IMR-90 (cell line): ENCODE measurements around the gene RPS6KA3. TPM values are rescaled to one million over a fixed set of nuclear protein-coding genes. Genes with fewer than 3 reads are reported as not detected.

Experiments used
- ATAC-seq: fragments of 200-7000 bp; cut with Tn5 transposase; 2 replicates; pipeline ENCODE4 v1.9.1; 2020; ENCODE audit warnings: low read depth, mild to moderate bottlenecking, moderate library complexity
- BruUV-seq: library from RNA; stranded (reverse); fragments of 400-500 nt; replicated peaks from 2 replicates; lab custom pipeline; 2021; lab: Mats Ljungman, UMichigan
- CTCF ChIA-PET: fragments of 300-600 bp; formaldehyde crosslinking; extraction: SDS; loops from one replicate; lab custom pipeline; 2021; ENCODE audit warnings: antibody characterized with exemption; lab: Yijun Ruan, JAX
- POLR2A ChIA-PET: fragments of 300-600 bp; sonication (Branson Sonifier 250); formaldehyde crosslinking; loops from one replicate; lab custom pipeline; 2022; ENCODE audit warnings: antibody characterized with exemption; ENCODE audit not compliant: unreplicated experiment; lab: Charles Lee
- DNase-seq: peaks from one replicate; pipeline ENCODE4 v3.0.0; 2013
- H2AFZ ChIP-seq: replicated peaks from 2 replicates; pipeline ENCODE3; 2013; ENCODE audit warnings: low read length, mild to moderate bottlenecking; ENCODE audit not compliant: poor library complexity
- H2AK5ac ChIP-seq: 2 replicates; pipeline ENCODE4 v1.6.1; 2013; ENCODE audit warnings: low read depth, low read length, inconsistent platforms
- H2AK9ac ChIP-seq: replicated peaks from 2 replicates; pipeline ENCODE3; 2013; ENCODE audit warnings: mild to moderate bottlenecking, low read depth, low read length, moderate library complexity; ENCODE audit not compliant: poor library complexity
- H2BK120ac ChIP-seq: 2 replicates; pipeline ENCODE4 v1.6.1; 2013; ENCODE audit warnings: low read depth, low read length, inconsistent platforms
- H2BK15ac ChIP-seq: 3 replicates; pipeline ENCODE4 v1.6.1; 2013; ENCODE audit warnings: low read depth, low read length, inconsistent platforms
- H2BK20ac ChIP-seq: 2 replicates; pipeline ENCODE4 v1.6.1; 2013; ENCODE audit warnings: low read depth, mild to moderate bottlenecking, inconsistent platforms, low read length, moderate library complexity
- H2BK5ac ChIP-seq: 2 replicates; pipeline ENCODE4 v1.6.1; 2013; ENCODE audit warnings: mild to moderate bottlenecking, low read depth, low read length, inconsistent platforms; ENCODE audit not compliant: poor library complexity, severe bottlenecking
- H3K14ac ChIP-seq: replicated peaks from 2 replicates; pipeline ENCODE4 v1.6.1; 2013; ENCODE audit warnings: low read depth, low read length, inconsistent platforms
- H3K18ac ChIP-seq: 2 replicates; pipeline ENCODE4 v1.6.1; 2013; ENCODE audit warnings: low read depth, low read length, control low read depth
- H3K23ac ChIP-seq: 2 replicates; pipeline ENCODE4 v1.6.1; 2013; ENCODE audit warnings: low read depth, low read length, inconsistent platforms
- H3K27ac ChIP-seq: 2 replicates; pipeline ENCODE4 v1.5.1; 2013; ENCODE audit warnings: mild to moderate bottlenecking, control low read depth, low read length; ENCODE audit not compliant: insufficient read depth
- H3K27me3 ChIP-seq: 2 replicates; pipeline ENCODE4 v1.6.1; 2013; ENCODE audit warnings: low read length; ENCODE audit not compliant: control insufficient read depth, insufficient read depth
- H3K36me3 ChIP-seq: 2 replicates; pipeline ENCODE4 v1.6.1; 2013; ENCODE audit warnings: low read length, mixed read lengths; ENCODE audit not compliant: control insufficient read depth, insufficient read depth
- H3K4ac ChIP-seq: 2 replicates; pipeline ENCODE4 v1.6.1; 2013; ENCODE audit warnings: low read depth, low read length, inconsistent platforms
- H3K4me1 ChIP-seq: 2 replicates; pipeline ENCODE4 v1.6.1; 2013; ENCODE audit warnings: low read length, mixed read lengths; ENCODE audit not compliant: control insufficient read depth, insufficient read depth
- H3K4me2 ChIP-seq: 2 replicates; pipeline ENCODE4 v1.6.1; 2013; ENCODE audit warnings: low read depth, mild to moderate bottlenecking, control low read depth, low read length, moderate library complexity
- H3K4me3 ChIP-seq: 2 replicates; pipeline ENCODE4 v1.5.1; 2013; ENCODE audit warnings: low read depth, mild to moderate bottlenecking, control low read depth, low read length, moderate library complexity; ENCODE audit not compliant: insufficient read depth
- H3K56ac ChIP-seq: 2 replicates; pipeline ENCODE4 v1.6.1; 2013; ENCODE audit warnings: low read length, inconsistent platforms; ENCODE audit not compliant: insufficient read depth; ENCODE audit errors: extremely low read depth
- H3K79me1 ChIP-seq, 2 experiments: 2 replicates each; pipeline ENCODE4 v1.6.1; 2013; ENCODE audit warnings: low read length in 2 of 2, inconsistent platforms in 1 of 2, low read depth in 1 of 2
- H3K9ac ChIP-seq: 2 replicates; pipeline ENCODE4 v1.6.1; 2013; ENCODE audit warnings: low read depth, low read length, control low read depth
- H3K9me1 ChIP-seq: 2 replicates; pipeline ENCODE4 v1.6.1; 2013; ENCODE audit warnings: low read length, inconsistent platforms; ENCODE audit not compliant: insufficient read depth
- H3K9me3 ChIP-seq: 2 replicates; pipeline ENCODE4 v1.6.1; 2013; ENCODE audit warnings: low read length; ENCODE audit not compliant: control insufficient read depth, insufficient read depth
- H4K20me1 ChIP-seq: 2 replicates; pipeline ENCODE4 v1.6.1; 2013; ENCODE audit warnings: low read length, inconsistent platforms; ENCODE audit not compliant: insufficient read depth
- H4K5ac ChIP-seq: 2 replicates; pipeline ENCODE4 v1.6.1; 2013; ENCODE audit warnings: mild to moderate bottlenecking, low read depth, low read length, control low read depth
- H4K8ac ChIP-seq, 2 experiments: 2 replicates each; pipeline ENCODE4 v1.6.1; 2013; ENCODE audit warnings: low read depth in 2 of 2, low read length in 2 of 2, control low read depth in 1 of 2, inconsistent platforms in 1 of 2
- H4K91ac ChIP-seq: 2 replicates; pipeline ENCODE4 v1.6.1; 2013; ENCODE audit warnings: low read depth, low read length, inconsistent platforms; ENCODE audit not compliant: insufficient read depth
- BHLHE40 ChIP-seq: fragments of 150-350 bp; IDR thresholded peaks from 2 replicates; pipeline ENCODE4 v1.6.1; 2016; ENCODE audit warnings: mild to moderate bottlenecking, low read depth, low read length
- MAFK ChIP-seq: IDR thresholded peaks from 2 replicates; pipeline ENCODE4 v1.6.1; 2012; ENCODE audit warnings: low read depth, low read length, improper control_type of control experiment
- MAZ ChIP-seq: IDR thresholded peaks from 2 replicates; pipeline ENCODE4 v1.6.1; 2012; ENCODE audit warnings: low read depth, mild to moderate bottlenecking, low read length, improper control_type of control experiment, moderate library complexity, borderline replicate concordance
- POLR2A ChIP-seq: IDR thresholded peaks from 2 replicates; pipeline ENCODE4 v1.6.1; 2012; ENCODE audit warnings: mild to moderate bottlenecking, low read depth, low read length
- RFX5 ChIP-seq: IDR thresholded peaks from 2 replicates; pipeline ENCODE4 v1.8.0; 2012; ENCODE audit warnings: low read depth, mild to moderate bottlenecking, low read length, moderate library complexity
- WGBS, 2 experiments: methylation state at CpG; one replicate each; pipeline versions ENCODE4 v1.1.5 to v1.1.7; 2013; ENCODE audit warnings: missing lambda C conversion rate in 2 of 2; ENCODE audit not compliant: insufficient read length in 1 of 2; ENCODE audit errors: extremely low coverage in 2 of 2; 5-methylcytosine and 5-hydroxymethylcytosine counted together
- dilution Hi-C: fragments of 300-500 bp; cut with HindIII; formaldehyde crosslinking; loops from one replicate; pipeline ENCODE4 v1.14.3; 2018; ENCODE audit warnings: low sequenced_read_pairs; ENCODE audit not compliant: unreplicated experiment
- in situ Hi-C: fragments of 300-500 bp; cut with MboI; formaldehyde crosslinking; loops from 3 replicates; pipeline ENCODE4 v1.14.3; 2019; ENCODE audit warnings: low sequenced_read_pairs, inconsistent platforms, mixed read lengths
- intact Hi-C: fragments of 100-400 bp; cut with micrococcal nuclease; formaldehyde crosslinking; loops from 2 replicates; pipeline ENCODE4 v1.10.0; 2022
- polyA plus RNA-seq, 3 experiments: library from polyadenylated mRNA; depleted of rRNA; stranded (reverse); fragments of >200 nt; gene quantifications; 2 replicates each; pipeline ENCODE4 v1.2.3, GENCODE V29; 2012; ENCODE audit warnings: low replicate concordance in 1 of 3
- total RNA-seq: library from RNA; depleted of rRNA; stranded (reverse); fragments of >200 nt; gene quantifications from 2 replicates; pipeline ENCODE4 v1.2.3, GENCODE V29; 2012

RPS6KA3 gene
- total and polyA plus RNA-seq, 2 of the 4 experiments (the other 2 are of a cell fraction): 20.8 to 43.9 TPM

DNA sequence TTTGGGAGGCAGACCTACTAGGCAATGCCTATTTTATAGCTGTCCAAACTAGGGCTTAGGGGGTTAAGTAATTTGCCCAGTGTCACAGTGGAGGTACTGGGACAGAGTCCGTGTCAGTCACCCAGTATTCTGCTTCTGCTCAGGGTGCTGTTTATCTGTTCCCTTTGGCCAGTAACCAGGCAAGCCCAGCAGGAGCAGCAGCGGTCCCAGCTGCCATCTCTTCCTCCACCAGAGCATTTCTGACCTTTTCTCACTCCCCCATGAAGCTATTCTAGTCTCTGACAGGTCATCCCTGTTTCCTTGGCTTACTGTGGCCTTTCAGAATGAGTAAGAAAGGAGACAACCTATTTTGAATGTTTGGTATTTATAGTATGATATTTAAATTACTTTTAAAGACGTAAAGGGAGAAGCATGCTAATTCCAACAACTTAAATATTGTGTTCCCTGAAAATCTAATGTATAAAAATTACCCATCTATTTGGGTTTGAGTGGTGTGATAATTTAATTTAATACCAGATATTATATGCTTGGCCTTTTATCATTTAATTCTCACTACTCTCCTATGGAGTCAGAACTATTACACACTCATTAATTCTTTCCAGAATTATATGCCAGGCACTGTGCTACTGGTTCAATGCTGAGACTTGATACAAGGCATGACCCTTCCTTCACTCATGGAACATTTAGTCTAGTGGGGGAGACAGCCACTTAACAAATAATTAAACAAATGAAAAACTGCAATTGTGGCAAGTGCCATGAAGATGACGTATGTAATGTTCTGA, 60.6 kb downstream of the RPS6KA3 start:
- no peak overlapping the region for H2BK20ac ChIP-seq
- WGBS, 2 experiments: 43% methylated on average over 2 of the region's 4 CpGs; no CpG with 5 or more reads in 1 of the 2 experiments
- no peak overlapping the region for H3K56ac ChIP-seq
- H4K91ac ChIP-seq: no peak overlapping the region
- no peak for TF ChIP-seq MAFK
- no peak for TF ChIP-seq RFX5
- TF ChIP-seq MAZ: no peak
- TF ChIP-seq POLR2A: no peak
- TF ChIP-seq BHLHE40: no peak
- ATAC-seq: no peak
- peaks cover 5% of the 10 kb centered on the region; the same call in 1 of the 2 replicates for H3K36me3 ChIP-seq
- H3K27me3 ChIP-seq: no peaks in the 10 kb centered on the region; the same call in 1 of the 2 replicates
- peaks cover 2% of the 10 kb centered on the region; the same call in 1 of the 2 replicates for H3K4me1 ChIP-seq
- no peak overlapping the region for H3K9ac ChIP-seq
- H4K20me1 ChIP-seq: no peaks in the 10 kb centered on the region
- dilution Hi-C loops: no loop called here
- no peak overlapping the region for H3K27ac ChIP-seq
- no peaks in the 10 kb centered on the region for H3K79me1 ChIP-seq
- H3K9me3 ChIP-seq: no peaks in the 10 kb centered on the region
- DNase-seq: no peak
- in situ Hi-C loops: no loop called here
- no peak overlapping the region for H3K4ac ChIP-seq
- H2BK15ac ChIP-seq: no peak overlapping the region
- no peak overlapping the region for H4K8ac ChIP-seq
- CTCF ChIA-PET: no interaction called here
- no peak overlapping the region for H2BK5ac ChIP-seq
- H2AFZ ChIP-seq: no peak overlapping the region
- no peak overlapping the region for H2AK5ac ChIP-seq
- no peak overlapping the region for H3K4me3 ChIP-seq
- H2AK9ac ChIP-seq: no peak overlapping the region
- H2BK120ac ChIP-seq: no peak overlapping the region
- intact Hi-C loops: no loop called here
- no peak overlapping the region for H3K23ac ChIP-seq
- POLR2A ChIA-PET: no interaction called here
- H3K4me2 ChIP-seq: no peak overlapping the region
- no peak overlapping the region for H3K14ac ChIP-seq
- H3K18ac ChIP-seq: no peak overlapping the region
- H3K9me1 ChIP-seq: no peaks in the 10 kb centered on the region; the same call in 1 of the 2 replicates
- no peak overlapping the region for H4K5ac ChIP-seq
- no TSS peak for BruUV-seq
